Endodermal cell (in vitro differentiated cells): Measurements from ENCODE around the gene SLC7A14. TPM values are rescaled to one million over a fixed set of nuclear protein-coding genes. Genes with fewer than 3 reads are reported as not detected.

ENCODE experiments used
- DNase-seq: peaks from one replicate; pipeline ENCODE4 v3.0.0-alpha.2; 2017
- H3K27ac ChIP-seq: 2 replicates; pipeline ENCODE4 v1.5.1; 2013; ENCODE audit warnings: mild to moderate bottlenecking, low read depth, low read length, moderate library complexity
- H3K27me3 ChIP-seq: 2 replicates; pipeline ENCODE4 v1.6.1; 2013; ENCODE audit warnings: mild to moderate bottlenecking, low read length, moderate library complexity; ENCODE audit not compliant: insufficient read depth, control insufficient read depth, poor library complexity, severe bottlenecking
- H3K36me3 ChIP-seq: 2 replicates; pipeline ENCODE4 v1.7.0; 2013; ENCODE audit warnings: mild to moderate bottlenecking, low read length, moderate library complexity; ENCODE audit not compliant: control insufficient read depth, insufficient read depth
- H3K4me1 ChIP-seq: one replicate; pipeline ENCODE4 v1.7.0; 2013; ENCODE audit warnings: low read length; ENCODE audit not compliant: control insufficient read depth, insufficient read depth
- H3K4me3 ChIP-seq: 2 replicates; pipeline ENCODE4 v1.5.1; 2013; ENCODE audit warnings: mild to moderate bottlenecking, low read length, moderate library complexity
- H3K9ac ChIP-seq: 2 replicates; pipeline ENCODE4 v1.6.1; 2013; ENCODE audit warnings: mild to moderate bottlenecking, low read length, moderate library complexity; ENCODE audit not compliant: poor library complexity, severe bottlenecking; ENCODE audit errors: extremely low read depth
- H3K9me3 ChIP-seq: 2 replicates; pipeline ENCODE4 v1.6.1; 2013; ENCODE audit warnings: mild to moderate bottlenecking, low read length, moderate library complexity; ENCODE audit not compliant: control insufficient read depth
- H3K27ac Mint-ChIP-seq: 2 replicates; pipeline ENCODE4 v1.8.0; 2020; ENCODE audit warnings: mixed read lengths
- H3K27me3 Mint-ChIP-seq: 2 replicates; pipeline ENCODE4 v1.8.0; 2021; ENCODE audit warnings: mild to moderate bottlenecking, mixed read lengths; ENCODE audit not compliant: insufficient read depth
- H3K36me3 Mint-ChIP-seq: 2 replicates; pipeline ENCODE4 v1.8.0; 2020; ENCODE audit warnings: low read depth, mixed read lengths
- H3K4me1 Mint-ChIP-seq: 2 replicates; pipeline ENCODE4 v1.8.0; 2020; ENCODE audit warnings: mixed read lengths
- H3K4me3 Mint-ChIP-seq: 2 replicates; pipeline ENCODE4 v1.8.0; 2020; ENCODE audit warnings: mild to moderate bottlenecking, moderate library complexity, mixed read lengths
- H3K9me3 Mint-ChIP-seq: 2 replicates; pipeline ENCODE4 v1.8.0; 2020; ENCODE audit warnings: mild to moderate bottlenecking, mixed read lengths
- WGBS, 2 experiments: methylation state at CpG; one replicate each; pipeline versions ENCODE4 v1.1.5 to v1.1.7; 2013; ENCODE audit warnings: missing lambda C conversion rate in 2 of 2, mixed read lengths in 1 of 2; ENCODE audit not compliant: insufficient coverage in 1 of 2, insufficient read length in 1 of 2; 5-methylcytosine and 5-hydroxymethylcytosine counted together
- total RNA-seq, 2 donors: library from RNA; stranded (reverse); fragmentation: NEBNext Ultra II Directional in 1 of 2; extraction: Animal tissue kit (Norgen Biotek cat#: 25700) in 1 of 2; gene quantifications; 2 replicates in 1 of 2; 3 replicates in 1 of 2; pipeline ENCODE4 v1.2.1, GENCODE V29; 2021
- TF ChIP-seq, protein P1 (sequence below): fragments of 200-600 bp; sonication (generic); conservative IDR thresholded peaks from 2 replicates; pipeline ENCODE4 v1.5.0; 2021; ENCODE audit warnings: antibody characterized with exemption, mild to moderate bottlenecking

The SLC7A14 gene
- total RNA-seq, 2 donors from 2014 or later: 0.29 to 0.42 TPM

- peaks cover 3% of the 10 kb centered on the region for H3K4me1 ChIP-seq
- H3K9ac ChIP-seq: no peak overlapping the region
- Mint-ChIP-seq H3K36me3 (no peaks in the 10 kb centered on the region), H3K9me3 (no peaks in the 10 kb centered on the region), H3K27me3 (peaks cover 3% of the 10 kb centered on the region), H3K4me3 (no peak overlapping the region), H3K27ac (no peak overlapping the region), H3K4me1 (peaks cover 10% of the 10 kb centered on the region)
- H3K27me3 ChIP-seq: no peaks in the 10 kb centered on the region
- no peak overlapping the region for H3K4me3 ChIP-seq
- WGBS, 2 experiments: 93 to 95% methylated on average over 4 to 6 of the region's 6 CpGs
- TF ChIP-seq, protein P1, sequence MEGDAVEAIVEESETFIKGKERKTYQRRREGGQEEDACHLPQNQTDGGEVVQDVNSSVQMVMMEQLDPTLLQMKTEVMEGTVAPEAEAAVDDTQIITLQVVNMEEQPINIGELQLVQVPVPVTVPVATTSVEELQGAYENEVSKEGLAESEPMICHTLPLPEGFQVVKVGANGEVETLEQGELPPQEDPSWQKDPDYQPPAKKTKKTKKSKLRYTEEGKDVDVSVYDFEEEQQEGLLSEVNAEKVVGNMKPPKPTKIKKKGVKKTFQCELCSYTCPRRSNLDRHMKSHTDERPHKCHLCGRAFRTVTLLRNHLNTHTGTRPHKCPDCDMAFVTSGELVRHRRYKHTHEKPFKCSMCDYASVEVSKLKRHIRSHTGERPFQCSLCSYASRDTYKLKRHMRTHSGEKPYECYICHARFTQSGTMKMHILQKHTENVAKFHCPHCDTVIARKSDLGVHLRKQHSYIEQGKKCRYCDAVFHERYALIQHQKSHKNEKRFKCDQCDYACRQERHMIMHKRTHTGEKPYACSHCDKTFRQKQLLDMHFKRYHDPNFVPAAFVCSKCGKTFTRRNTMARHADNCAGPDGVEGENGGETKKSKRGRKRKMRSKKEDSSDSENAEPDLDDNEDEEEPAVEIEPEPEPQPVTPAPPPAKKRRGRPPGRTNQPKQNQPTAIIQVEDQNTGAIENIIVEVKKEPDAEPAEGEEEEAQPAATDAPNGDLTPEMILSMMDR: no peak
- no peak overlapping the region for H3K27ac ChIP-seq
- DNase-seq: no peak
- no peaks in the 10 kb centered on the region for H3K36me3 ChIP-seq
- no peaks in the 10 kb centered on the region for H3K9me3 ChIP-seq
Observed at GRCh38 chr3:170497207-170498095, 88.4 kb downstream of the SLC7A14 start.

GRCh38 chr3:170496868-170497140, 89.1 kb downstream of the SLC7A14 start:
- Mint-ChIP-seq H3K4me1 (peaks cover 10% of the 10 kb centered on the region), H3K27ac (no peak overlapping the region), H3K4me3 (no peak overlapping the region), H3K36me3 (no peaks in the 10 kb centered on the region), H3K9me3 (no peaks in the 10 kb centered on the region), H3K27me3 (peaks cover 3% of the 10 kb centered on the region)
- no peaks in the 10 kb centered on the region for H3K9me3 ChIP-seq
- peaks cover 3% of the 10 kb centered on the region for H3K4me1 ChIP-seq
- 95 to 100% methylated on average over 2 to 6 of the region's 6 CpGs for WGBS, 2 experiments
- H3K27me3 ChIP-seq: no peaks in the 10 kb centered on the region
- no peak overlapping the region for H3K9ac ChIP-seq
- H3K4me3 ChIP-seq: no peak overlapping the region
- DNase-seq: no peak
- TF ChIP-seq, protein P1: no peak
- H3K27ac ChIP-seq: no peak overlapping the region
- H3K36me3 ChIP-seq: no peaks in the 10 kb centered on the region

GRCh38 chr3:170496026-170496867, 89.6 kb downstream of the SLC7A14 start:
- no peaks in the 10 kb centered on the region for H3K36me3 ChIP-seq
- TF ChIP-seq, protein P1: peak; percentile 73
- no peak overlapping the region for H3K4me3 ChIP-seq
- H3K4me1 ChIP-seq: peaks cover 3% of the 10 kb centered on the region
- H3K36me3 Mint-ChIP-seq: no peaks in the 10 kb centered on the region
- no peak overlapping the region for H3K9ac ChIP-seq
- H3K9me3 ChIP-seq: no peaks in the 10 kb centered on the region
- H3K27me3 Mint-ChIP-seq: peaks cover 3% of the 10 kb centered on the region
- peak; percentile 82 for DNase-seq
- no peak overlapping the region for H3K27ac Mint-ChIP-seq
- peaks cover 10% of the 10 kb centered on the region for H3K4me1 Mint-ChIP-seq
- 94 to 96% methylated on average over 26 to 40 of the region's 40 CpGs for WGBS, 2 experiments
- no peaks in the 10 kb centered on the region for H3K27me3 ChIP-seq
- no peaks in the 10 kb centered on the region for H3K9me3 Mint-ChIP-seq
- H3K4me3 Mint-ChIP-seq: no peak overlapping the region
- H3K27ac ChIP-seq: no peak overlapping the region
